ENCODE data around the gene SEC31B.
A peak's percentile ranks its signal among the peaks of the same experiment; 100 is the strongest.

DNA sequence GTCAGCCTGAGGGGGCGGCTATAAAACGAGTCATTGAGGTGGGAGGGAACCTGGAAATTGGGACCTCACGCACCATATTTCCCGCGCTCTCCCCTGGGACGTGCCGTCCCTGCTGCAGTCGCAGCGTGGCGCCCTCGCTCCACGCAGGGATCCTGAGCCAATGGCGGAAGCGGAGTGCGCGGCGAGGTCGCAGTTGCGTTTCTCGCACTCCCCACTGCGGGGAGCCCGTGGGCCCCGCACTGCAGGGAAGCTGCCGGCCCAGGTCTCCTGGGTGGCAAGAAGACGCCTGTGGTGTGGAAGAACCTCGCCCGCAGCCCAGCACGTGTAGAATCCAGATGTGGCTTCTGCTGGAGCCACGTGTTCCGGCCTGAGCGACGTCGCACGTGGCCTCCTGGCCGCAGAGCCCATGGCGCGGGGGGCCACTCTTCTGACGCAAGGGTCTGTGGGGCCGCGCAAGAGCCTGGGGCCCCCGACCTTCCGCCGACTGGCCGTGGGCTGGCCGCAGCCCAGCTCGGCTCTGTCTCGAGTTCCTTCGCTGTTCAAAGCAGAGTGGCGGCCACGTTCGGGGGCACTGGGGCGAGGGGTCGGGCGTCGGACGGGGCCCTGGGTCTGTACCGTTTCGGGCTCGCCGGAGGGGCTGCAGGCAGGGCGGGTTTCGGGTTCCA lies 42.5 kb upstream of the SEC31B start:
- TF ChIP-seq, protein P1, sequence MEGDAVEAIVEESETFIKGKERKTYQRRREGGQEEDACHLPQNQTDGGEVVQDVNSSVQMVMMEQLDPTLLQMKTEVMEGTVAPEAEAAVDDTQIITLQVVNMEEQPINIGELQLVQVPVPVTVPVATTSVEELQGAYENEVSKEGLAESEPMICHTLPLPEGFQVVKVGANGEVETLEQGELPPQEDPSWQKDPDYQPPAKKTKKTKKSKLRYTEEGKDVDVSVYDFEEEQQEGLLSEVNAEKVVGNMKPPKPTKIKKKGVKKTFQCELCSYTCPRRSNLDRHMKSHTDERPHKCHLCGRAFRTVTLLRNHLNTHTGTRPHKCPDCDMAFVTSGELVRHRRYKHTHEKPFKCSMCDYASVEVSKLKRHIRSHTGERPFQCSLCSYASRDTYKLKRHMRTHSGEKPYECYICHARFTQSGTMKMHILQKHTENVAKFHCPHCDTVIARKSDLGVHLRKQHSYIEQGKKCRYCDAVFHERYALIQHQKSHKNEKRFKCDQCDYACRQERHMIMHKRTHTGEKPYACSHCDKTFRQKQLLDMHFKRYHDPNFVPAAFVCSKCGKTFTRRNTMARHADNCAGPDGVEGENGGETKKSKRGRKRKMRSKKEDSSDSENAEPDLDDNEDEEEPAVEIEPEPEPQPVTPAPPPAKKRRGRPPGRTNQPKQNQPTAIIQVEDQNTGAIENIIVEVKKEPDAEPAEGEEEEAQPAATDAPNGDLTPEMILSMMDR (IDR thresholded peaks at IDR 0.05; ENCODE audit: poor library complexity): peak; percentile 94
- no peak for TF ChIP-seq EZH2phosphoT487 (IDR thresholded peaks at IDR 0.05; ENCODE audit: low read depth, severe bottlenecking, unreplicated experiment)
